ENCODE measurements around the gene NOP9.

The NOP9 gene

GRCh38 chr14:24260780-24261157, 38.9 kb upstream of the NOP9 start:
- TF ChIP-seq CTCF (IDR thresholded peaks at IDR 0.05), result no peak

GRCh38 chr14:24261256-24261968, 38.2 kb upstream of the NOP9 start:
- no peak for TF ChIP-seq CTCF (IDR thresholded peaks at IDR 0.05)

GRCh38 chr14:24261969-24262327, 37.7 kb upstream of the NOP9 start:
- TF ChIP-seq CTCF (IDR thresholded peaks at IDR 0.05), result no peak

- no peak for TF ChIP-seq CTCF (IDR thresholded peaks at IDR 0.05)
These were observed 36.6 kb upstream of the NOP9 start, which contains the start of gene TGM1 for GRCh38 chr14:24262821-24263733. Gene TGM1 (minus strand): TSS chr14:24263177. CDS start chr14:24262352, 825 bp downstream.

GRCh38 chr14:24263848-24264247, 35.8 kb upstream of the NOP9 start:
- no peak for TF ChIP-seq CTCF (IDR thresholded peaks at IDR 0.05)

- TF ChIP-seq CTCF (IDR thresholded peaks at IDR 0.05), result no peak
These were observed 35.4 kb upstream of the NOP9 start for GRCh38 chr14:24264298-24264697.

- no peak for TF ChIP-seq CTCF (IDR thresholded peaks at IDR 0.05)
These were observed 33.1 kb upstream of the NOP9 start for GRCh38 chr14:24266344-24267244.

Data from LNCAP (cell line).